ENCODE data around the gene XYLT1.

GRCh38 chr16:17321824-17322223 lies 148.9 kb downstream of the XYLT1 start:
- TF ChIP-seq POLR2A (IDR thresholded peaks at IDR 0.05) (no peak), CTCF (IDR thresholded peaks at IDR 0.05) (no peak)

Data from esophagus squamous epithelium (tissue), 4 donors.